Naive thymus-derived CD8-positive, alpha-beta T cell (primary cell): ENCODE measurements around the gene ADGRG6. TPM values are rescaled to one million over a fixed set of nuclear protein-coding genes. Genes with fewer than 3 reads are reported as not detected.

Experiments used
- ATAC-seq, 2 donors: fragments of 150-1000 bp; cut with Tn5 transposase in 1 of 2; sonication (Bioruptor Pico), chemical (Tn5 transposase) in 1 of 2; 1 replicate in 1 of 2; 2 replicates in 1 of 2; pipeline ENCODE4 v1.10.0; 2021; ENCODE audit warnings: mild to moderate bottlenecking in 2 of 2, moderate library complexity in 2 of 2
- POLR2A ChIA-PET: fragments of 350-600 bp; sonication (Branson Sonifier 250); formaldehyde crosslinking; loops from one replicate; lab custom pipeline; 2021; ENCODE audit warnings: antibody characterized with exemption; lab: Charles Lee
- DNase-seq, 10 donors: peaks; one replicate each; pipeline versions ENCODE4 v3.0.0 to v3.0.0-alpha.2; 2020 to 2022
- H3K27ac Mint-ChIP-seq, 10 donors: one replicate each; pipeline ENCODE4 v1.8.0; 2020 to 2022; ENCODE audit warnings: mild to moderate bottlenecking in 10 of 10, mixed read lengths in 10 of 10, moderate library complexity in 4 of 10, inconsistent platforms in 1 of 10
- H3K27me3 Mint-ChIP-seq, 5 donors: one replicate each; pipeline ENCODE4 v1.8.0; 2021 to 2022; ENCODE audit warnings: mixed read lengths in 5 of 5
- H3K36me3 Mint-ChIP-seq, 3 donors: one replicate each; pipeline ENCODE4 v1.8.0; 2020 to 2022; ENCODE audit warnings: mixed read lengths in 3 of 3, mild to moderate bottlenecking in 2 of 3, inconsistent platforms in 1 of 3
- H3K4me1 Mint-ChIP-seq, 4 donors: one replicate each; pipeline ENCODE4 v1.8.0; 2021 to 2022; ENCODE audit warnings: mixed read lengths in 4 of 4
- H3K4me3 Mint-ChIP-seq, 10 donors: one replicate each; pipeline ENCODE4 v1.8.0; 2020 to 2022; ENCODE audit warnings: mild to moderate bottlenecking in 10 of 10, mixed read lengths in 10 of 10, moderate library complexity in 6 of 10, inconsistent platforms in 1 of 10
- H3K9me3 Mint-ChIP-seq, 9 donors: one replicate each; pipeline ENCODE4 v1.8.0; 2020 to 2022; ENCODE audit warnings: mixed read lengths in 9 of 9, mild to moderate bottlenecking in 3 of 9, inconsistent platforms in 1 of 9, moderate library complexity in 1 of 9
- polyA plus RNA-seq, 3 donors: library from polyadenylated mRNA; unstranded; fragments of 300-500 nt; fragmentation: Illumina TruSeq; gene quantifications; one replicate each; pipeline ENCODE4 v1.2.3, GENCODE V29; 2021
- total RNA-seq, 8 experiments: library from RNA in 2 of 8; stranded (reverse) in 2 of 8; gene quantifications; one replicate each; pipeline ENCODE4 v1.2.3 and lab custom pipeline; 2021 to 2026

Gene ADGRG6
- total and polyA plus RNA-seq, 5 experiments from 2014 or later, result 0.73 to 2.5 (median 2.0) TPM; not detected in 1

- Mint-ChIP-seq H3K36me3 (no peaks in the 10 kb centered on the region), H3K4me1 (peaks cover 0 to 7% (median 1%) of the 10 kb centered on the region in 4 donors), H3K27me3 (peaks cover 0 to 2% (median 0%) of the 10 kb centered on the region in 5 donors), H3K4me3 (no peak overlapping the region), H3K27ac (no peak overlapping the region), H3K9me3 (no peaks in the 10 kb centered on the region)
- POLR2A ChIA-PET, result no interaction called here
- ATAC-seq (no peak), DNase-seq (no peak)
Observed at GRCh38 chr6:142376800-142377496, 75.1 kb downstream of the ADGRG6 start.

GRCh38 chr6:142377497-142377848 is 75.7 kb downstream of the ADGRG6 start:
- POLR2A ChIA-PET, result no interaction called here
- DNase-seq, result no peak
- peaks cover 0 to 2% (median 0%) of the 10 kb centered on the region in 5 donors for H3K27me3 Mint-ChIP-seq

GRCh38 chr6:142378138-142378875 is 76.5 kb downstream of the ADGRG6 start:
- peaks cover 0 to 7% (median 1%) of the 10 kb centered on the region in 4 donors for H3K4me1 Mint-ChIP-seq

More at GRCh38 chr6:142377497-142377848, 75.7 kb downstream of the ADGRG6 start:
- Mint-ChIP-seq H3K27ac (no peak overlapping the region), H3K4me3 (no peak overlapping the region), H3K9me3 (no peaks in the 10 kb centered on the region), H3K36me3 (no peaks in the 10 kb centered on the region), H3K4me1 (peaks cover 0 to 7% (median 1%) of the 10 kb centered on the region in 4 donors)
- no peak for ATAC-seq

GRCh38 chr6:142380626-142381025 is 78.8 kb downstream of the ADGRG6 start:
- H3K27ac Mint-ChIP-seq, result no peak overlapping the region
- no peaks in the 10 kb centered on the region for H3K36me3 Mint-ChIP-seq
- POLR2A ChIA-PET, result no interaction called here
- peaks cover 0 to 7% (median 1%) of the 10 kb centered on the region in 4 donors for H3K4me1 Mint-ChIP-seq
- no peak for ATAC-seq
- H3K4me3 Mint-ChIP-seq, result no peak overlapping the region
- peaks cover 0 to 3% (median 0%) of the 10 kb centered on the region in 5 donors for H3K27me3 Mint-ChIP-seq
- no peak for DNase-seq
- no peaks in the 10 kb centered on the region for H3K9me3 Mint-ChIP-seq

More at GRCh38 chr6:142378138-142378875, 76.5 kb downstream of the ADGRG6 start:
- Mint-ChIP-seq H3K36me3 (no peaks in the 10 kb centered on the region), H3K27ac (no peak overlapping the region), H3K9me3 (no peaks in the 10 kb centered on the region), H3K27me3 (peaks cover 0 to 2% (median 0%) of the 10 kb centered on the region in 5 donors), H3K4me3 (no peak overlapping the region)
- POLR2A ChIA-PET, result no interaction called here
- ATAC-seq (no peak), DNase-seq (no peak)

- Mint-ChIP-seq H3K4me1 (peaks cover 0 to 7% (median 1%) of the 10 kb centered on the region in 4 donors), H3K4me3 (no peak overlapping the region), H3K9me3 (no peaks in the 10 kb centered on the region), H3K27me3 (peaks cover 0 to 3% (median 0%) of the 10 kb centered on the region in 5 donors), H3K36me3 (no peaks in the 10 kb centered on the region), H3K27ac (no peak overlapping the region)
- ATAC-seq, result no peak
- POLR2A ChIA-PET, result no interaction called here
- DNase-seq, result no peak
Observed at GRCh38 chr6:142381181-142381580, 79.4 kb downstream of the ADGRG6 start.

GRCh38 chr6:142381845-142382378 is 80.1 kb downstream of the ADGRG6 start:
- H3K36me3 Mint-ChIP-seq, result no peaks in the 10 kb centered on the region
- H3K4me3 Mint-ChIP-seq, result no peak overlapping the region
- peaks cover 0 to 7% (median 1%) of the 10 kb centered on the region in 4 donors for H3K4me1 Mint-ChIP-seq
- H3K27me3 Mint-ChIP-seq, result peaks cover 0 to 3% (median 0%) of the 10 kb centered on the region in 5 donors
- DNase-seq (no peak), ATAC-seq (no peak)
- POLR2A ChIA-PET, result no interaction called here
- H3K27ac Mint-ChIP-seq, result no peak overlapping the region
- no peaks in the 10 kb centered on the region for H3K9me3 Mint-ChIP-seq

- H3K9me3 Mint-ChIP-seq, result no peaks in the 10 kb centered on the region
- peaks cover 0 to 2% (median 0%) of the 10 kb centered on the region in 5 donors for H3K27me3 Mint-ChIP-seq
- H3K27ac Mint-ChIP-seq, result no peak overlapping the region
- ATAC-seq (no peak), DNase-seq (no peak)
- POLR2A ChIA-PET, result no interaction called here
- H3K4me3 Mint-ChIP-seq, result no peak overlapping the region
- H3K4me1 Mint-ChIP-seq, result peaks cover 0 to 2% (median 0%) of the 10 kb centered on the region in 4 donors
- H3K36me3 Mint-ChIP-seq, result no peaks in the 10 kb centered on the region
Observed at GRCh38 chr6:142384519-142385254, 82.9 kb downstream of the ADGRG6 start.

- no peaks in the 10 kb centered on the region for H3K36me3 Mint-ChIP-seq
- POLR2A ChIA-PET, result no interaction called here
- H3K27me3 Mint-ChIP-seq, result peaks cover 0 to 2% (median 0%) of the 10 kb centered on the region in 5 donors
- no peak for DNase-seq
- no peak overlapping the region for H3K4me3 Mint-ChIP-seq
- no peak for ATAC-seq
- H3K4me1 Mint-ChIP-seq, result peaks cover 0 to 2% (median 0%) of the 10 kb centered on the region in 4 donors
- no peaks in the 10 kb centered on the region for H3K9me3 Mint-ChIP-seq
- H3K27ac Mint-ChIP-seq, result no peak overlapping the region
Observed at GRCh38 chr6:142385352-142385751, 83.5 kb downstream of the ADGRG6 start.

GRCh38 chr6:142386657-142387056 is 84.8 kb downstream of the ADGRG6 start:
- H3K27ac Mint-ChIP-seq, result no peak overlapping the region
- H3K27me3 Mint-ChIP-seq, result peaks cover 0 to 2% (median 0%) of the 10 kb centered on the region in 5 donors
- DNase-seq (no peak), ATAC-seq (no peak)
- no peaks in the 10 kb centered on the region for H3K9me3 Mint-ChIP-seq
- H3K4me1 Mint-ChIP-seq, result peaks cover 0 to 5% (median 2%) of the 10 kb centered on the region in 4 donors
- H3K4me3 Mint-ChIP-seq, result no peak overlapping the region
- H3K36me3 Mint-ChIP-seq, result no peaks in the 10 kb centered on the region
- POLR2A ChIA-PET, result no interaction called here

- POLR2A ChIA-PET, result interaction anchor here (0.5 to 1.3 kb wide), 2 partner anchors 109 to 155 kb away, joined by 3 read pairs; no protein-coding TSS in a partner anchor
- peaks cover 0 to 9% (median 3%) of the 10 kb centered on the region in 4 donors for H3K4me1 Mint-ChIP-seq
- peak in 4 of 10 donors; percentile 15 to 49 (median 40) for DNase-seq
- ATAC-seq, result peak; percentile 64 to 80
- H3K9me3 Mint-ChIP-seq, result no peaks in the 10 kb centered on the region
- H3K4me3 Mint-ChIP-seq, result no peak overlapping the region
- no peaks in the 10 kb centered on the region for H3K36me3 Mint-ChIP-seq
- peaks cover 0 to 2% (median 0%) of the 10 kb centered on the region in 5 donors for H3K27me3 Mint-ChIP-seq
- peak overlapping the region in 2 of 10 donors; percentile 59 to 90 for H3K27ac Mint-ChIP-seq
Observed at GRCh38 chr6:142387997-142388815, 86.4 kb downstream of the ADGRG6 start.

GRCh38 chr6:142395266-142395665 is 93.5 kb downstream of the ADGRG6 start:
- ATAC-seq (peak in 1 of 2 donors; percentile 39), DNase-seq (no peak)
- no peaks in the 10 kb centered on the region for H3K36me3 Mint-ChIP-seq
- peak overlapping the region; percentile 81 to 99 (median 94) for H3K27ac Mint-ChIP-seq
- H3K4me1 Mint-ChIP-seq, result peaks cover 11 to 41% (median 34%) of the 10 kb centered on the region in 4 donors
- peak overlapping the region; percentile 20 to 64 (median 56) for H3K4me3 Mint-ChIP-seq
- no peaks in the 10 kb centered on the region for H3K27me3 Mint-ChIP-seq
- H3K9me3 Mint-ChIP-seq, result no peaks in the 10 kb centered on the region
- POLR2A ChIA-PET, result interaction anchor here (0.6 to 0.7 kb wide), 2 partner anchors 96 to 462 kb away, joined by 3 read pairs; no protein-coding TSS in a partner anchor
